Adrenal gland (tissue), 12 donors: Measurements from ENCODE around the gene WASL. TPM values are rescaled to one million over a fixed set of nuclear protein-coding genes. Genes with fewer than 3 reads are reported as not detected.

ENCODE experiments used
- DNase-seq, 7 donors: peaks; one replicate each; pipeline ENCODE4 v3.0.0-alpha.2; 2019 to 2020
- H3K27ac ChIP-seq, 5 donors: fragments of 200-600 bp; sonication (generic) in 4 of 5; 1 replicate in 3 of 5; 2 replicates in 2 of 5; pipeline versions ENCODE4 v1.5.1 to v1.8.0; 2016 to 2020; ENCODE audit warnings: mild to moderate bottlenecking in 1 of 5
- H3K27me3 ChIP-seq: fragments of 200-600 bp; 2 replicates; pipeline ENCODE4 v1.8.0; 2021
- H3K36me3 ChIP-seq, 2 donors: fragments of 200-600 bp; replicated peaks in 1 of 2; 1 replicate in 1 of 2; 2 replicates in 1 of 2; pipeline versions ENCODE4 v1.5.1 to v1.8.0; 2018 to 2022
- H3K4me1 ChIP-seq, 2 donors: fragments of 200-600 bp; replicated peaks in 1 of 2; 1 replicate in 1 of 2; 2 replicates in 1 of 2; pipeline versions ENCODE4 v1.5.1 to v1.8.0; 2018 to 2021
- H3K4me3 ChIP-seq, 4 donors: fragments of 200-600 bp; sonication (generic) in 3 of 4; one replicate each; pipeline ENCODE4 v1.5.1; 2016 to 2018
- H3K9me3 ChIP-seq, 3 donors: fragments of 200-600 bp; sonication (generic) in 1 of 3; replicated peaks in 1 of 3; 1 replicate in 2 of 3; 2 replicates in 1 of 3; pipeline versions ENCODE4 v1.5.1 to v1.8.0; 2016 to 2021
- CTCF ChIP-seq, 6 experiments: fragments of 450-650 bp in 4 of 6; fragments of 200-600 bp in 2 of 6; sonication (generic) in 1 of 6; IDR thresholded peaks; 1 replicate in 5 of 6; 2 replicates in 1 of 6; pipeline versions ENCODE4 v1.5.1 to v1.8.0; 2016 to 2021; ENCODE audit warnings: antibody characterized with exemption in 6 of 6, mild to moderate bottlenecking in 2 of 6, moderate library complexity in 1 of 6
- POLR2A ChIP-seq, 2 donors: fragments of 450-650 bp; IDR thresholded peaks; one replicate each; pipeline ENCODE4 v1.6.1; 2017; ENCODE audit warnings: antibody characterized with exemption in 2 of 2, mild to moderate bottlenecking in 2 of 2, moderate library complexity in 1 of 2
- WGBS, 4 donors: extraction: QIAGEN DNeasy Blood & Tissue Kit in 2 of 4; methylation state at CpG; one replicate each; pipeline versions ENCODE4 v1.1.5 to v1.1.7; 2013 to 2017; 5-methylcytosine and 5-hydroxymethylcytosine counted together
- intact Hi-C, 2 donors: fragments of 100-400 bp; cut with DNase I; formaldehyde crosslinking; loops; one replicate each; pipeline versions ENCODE4 v1.14.1 to v1.15.0; 2022 to 2023
- polyA plus RNA-seq, 3 donors: library from polyadenylated mRNA; stranded (reverse); fragments of 200-250 nt in 2 of 3; fragments of 350-450 nt in 1 of 3; fragmentation: Illumina TruSeq in 1 of 3; extraction: RNeasy Lipid Tissue Mini Kit (QIAGEN cat#74804) in 1 of 3; gene quantifications; one replicate each; pipeline ENCODE4 v1.2.3, GENCODE V29; 2013 to 2014
- total RNA-seq, 9 donors: library from RNA; depleted of rRNA in 4 of 9; stranded (reverse); fragments of >200 nt in 4 of 9; fragments of 120-200 nt in 1 of 9; fragmentation: NEBNext Ultra II Directional in 1 of 9; extraction: Animal tissue kit (Norgen Biotek cat#: 25700) in 1 of 9; gene quantifications; one replicate each; pipeline versions ENCODE4 v1.1.0 to v1.2.4, GENCODE V29; 2013 to 2023
- donor health status: healthy with polysubstance abuse.
- donor health status: Bipolar disorder and iron deficiency.
- donor health status: DM: yes; HTN: yes; CAD: no.
- donor health status: DM: no; HTN: no; CAD: no.
- donor health status: DM: no; HTN: no; CAD: no.
- donor health status: DM: yes; HTN: yes; CAD: no.

WASL gene
- total and polyA plus RNA-seq, 12 donors = 12.2 to 52.1 (median 33.1) TPM

DNA sequence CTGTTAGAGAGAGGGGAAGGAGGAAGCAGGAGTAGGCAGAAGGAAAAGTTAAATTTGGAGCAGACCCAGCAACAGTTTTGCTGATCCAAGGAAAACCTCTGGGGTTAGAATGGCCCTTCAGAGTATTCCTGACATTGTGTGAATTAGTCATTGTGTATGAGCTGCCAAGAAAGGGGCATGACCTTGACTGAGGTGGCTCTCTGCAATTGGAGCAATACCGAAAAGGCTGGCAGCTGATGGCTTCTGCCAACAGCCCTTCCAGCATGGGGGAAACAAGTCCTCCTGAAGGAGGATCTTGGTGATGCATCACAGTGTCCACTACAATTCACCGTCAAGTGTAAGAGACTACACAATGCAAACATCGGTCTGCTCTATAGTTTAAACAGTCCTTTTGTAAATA lies 20.6 kb upstream of the WASL start:
- no peak overlapping the region for H3K27ac ChIP-seq
- 37 to 43% (median 38%) methylated on average over 3 of the region's 3 CpGs for WGBS, 4 donors
- intact Hi-C loops = no loop called here
- H3K4me3 ChIP-seq = no peak overlapping the region
- H3K27me3 ChIP-seq = no peaks in the 10 kb centered on the region
- H3K9me3 ChIP-seq = no peaks in the 10 kb centered on the region
- no peaks in the 10 kb centered on the region for H3K36me3 ChIP-seq
- TF ChIP-seq CTCF (IDR thresholded peaks at IDR 0.05) = peak in 1 of 6 experiments; percentile 10
- no peak for TF ChIP-seq POLR2A (IDR thresholded peaks at IDR 0.05)
- peak; percentile 68 to 85 (median 82) for DNase-seq
- peaks cover 0 to 5% of the 10 kb centered on the region in 2 donors for H3K4me1 ChIP-seq

DNA sequence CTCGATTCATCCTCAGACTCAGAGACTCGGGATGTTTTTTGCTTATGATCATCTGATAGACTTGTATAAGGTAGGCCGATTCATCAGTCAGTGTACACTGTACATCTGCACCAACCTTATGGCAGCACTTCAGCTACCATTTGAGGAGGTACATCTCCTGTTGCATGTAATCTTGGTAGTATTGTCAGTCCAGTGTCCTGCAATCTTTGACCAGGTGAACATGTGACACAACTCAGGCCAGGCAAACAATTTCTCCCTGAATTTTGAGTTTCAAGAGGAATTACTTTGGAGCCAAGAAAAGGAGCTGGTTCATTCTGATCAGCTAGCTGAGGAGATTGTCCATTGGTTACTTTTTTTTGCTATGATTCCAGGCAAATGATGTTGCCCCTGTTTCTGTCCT lies 19.7 kb upstream of the WASL start:
- Histone ChIP-seq H3K4me1 (peaks cover 0 to 5% of the 10 kb centered on the region in 2 donors), H3K9me3 (no peaks in the 10 kb centered on the region), H3K4me3 (no peak overlapping the region), H3K36me3 (no peaks in the 10 kb centered on the region), H3K27ac (no peak overlapping the region), H3K27me3 (no peaks in the 10 kb centered on the region)
- TF ChIP-seq CTCF (IDR thresholded peaks at IDR 0.05) (no peak), POLR2A (IDR thresholded peaks at IDR 0.05) (no peak)
- intact Hi-C loops = no loop called here
- no peak for DNase-seq
- WGBS, 4 donors = 89 to 99% (median 97%) methylated on average over 3 of the region's 3 CpGs

DNA sequence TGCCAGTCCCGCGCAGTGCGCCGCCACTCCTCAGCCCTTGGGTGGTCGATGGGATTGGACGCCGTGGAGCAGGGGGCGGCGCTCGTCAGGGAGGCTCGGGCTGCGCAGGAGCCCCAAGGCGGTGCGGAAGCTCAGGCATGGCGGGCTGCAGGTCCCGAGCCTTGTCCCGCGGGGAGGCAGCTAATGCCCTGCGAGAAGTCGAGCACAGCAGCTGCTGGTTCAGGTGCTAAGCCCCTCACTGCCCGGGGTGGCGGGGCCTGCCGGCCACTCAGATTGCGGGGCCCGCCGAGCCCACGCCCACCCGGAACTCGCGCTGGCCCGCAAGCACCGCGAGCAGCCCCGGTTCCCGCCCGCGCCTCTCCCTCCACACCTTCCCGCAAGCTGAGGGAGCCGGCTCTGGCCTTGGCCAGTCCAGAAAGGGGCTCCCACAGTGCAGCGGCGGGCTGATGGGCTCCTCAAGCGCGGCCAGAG lies 14.4 kb upstream of the WASL start:
- Histone ChIP-seq H3K36me3 (no peaks in the 10 kb centered on the region), H3K27me3 (no peaks in the 10 kb centered on the region), H3K9me3 (no peaks in the 10 kb centered on the region), H3K27ac (no peak overlapping the region), H3K4me1 (no peaks in the 10 kb centered on the region), H3K4me3 (no peak overlapping the region)
- TF ChIP-seq POLR2A (IDR thresholded peaks at IDR 0.05) = no peak
- TF ChIP-seq CTCF (IDR thresholded peaks at IDR 0.05) = no peak
- no peak for DNase-seq
- 93 to 100% (median 94%) methylated on average over 4 to 43 of the region's 43 CpGs for whole genome bisulfite sequencing, 4 donors
- intact Hi-C loops = no loop called here

DNA sequence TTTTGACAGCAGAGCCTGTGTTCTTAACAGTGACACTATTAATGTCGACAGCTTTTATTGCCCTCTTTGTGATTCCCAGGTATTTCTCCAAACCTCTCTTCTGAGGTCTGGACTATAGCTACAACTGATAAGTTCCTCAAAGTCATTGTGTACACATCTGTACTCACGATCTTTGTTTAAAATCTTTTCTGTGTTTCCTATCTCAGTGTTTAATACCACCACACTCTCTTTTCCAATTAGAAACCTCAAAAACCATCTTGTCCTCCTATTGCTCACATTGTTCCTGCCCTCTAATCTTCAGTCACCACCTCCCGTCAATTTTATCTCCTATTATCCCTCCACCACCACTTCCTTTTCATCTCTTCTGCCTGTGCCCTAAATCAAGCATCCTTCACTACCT lies 12.9 kb upstream of the WASL start:
- H3K36me3 ChIP-seq = no peaks in the 10 kb centered on the region
- H3K9me3 ChIP-seq = no peaks in the 10 kb centered on the region
- H3K4me3 ChIP-seq = no peak overlapping the region
- WGBS, 4 donors = 64 to 76% (median 69%) methylated on average over 3 of the region's 3 CpGs
- peaks cover 0 to 5% of the 10 kb centered on the region in 2 donors for H3K4me1 ChIP-seq
- H3K27me3 ChIP-seq = no peaks in the 10 kb centered on the region
- DNase-seq = no peak
- H3K27ac ChIP-seq = no peak overlapping the region
- intact Hi-C loops = no loop called here
- TF ChIP-seq CTCF (IDR thresholded peaks at IDR 0.05) (no peak), POLR2A (IDR thresholded peaks at IDR 0.05) (no peak)
